Kidney glomerular epithelial cell (primary cell): ENCODE measurements around the gene GSK3B.
A peak's percentile ranks its signal among the peaks of the same experiment; 100 is the strongest.
"Not testable (repeated sequence)": the region's sequence is repeated elsewhere in the genome, so short reads cannot be mapped to it uniquely, and the experiment has no call there.

Experiments used
- DNase-seq: peaks from one replicate; lab custom pipeline; 2025; lab: John Stamatoyannopoulos, UW

The GSK3B gene

DNA sequence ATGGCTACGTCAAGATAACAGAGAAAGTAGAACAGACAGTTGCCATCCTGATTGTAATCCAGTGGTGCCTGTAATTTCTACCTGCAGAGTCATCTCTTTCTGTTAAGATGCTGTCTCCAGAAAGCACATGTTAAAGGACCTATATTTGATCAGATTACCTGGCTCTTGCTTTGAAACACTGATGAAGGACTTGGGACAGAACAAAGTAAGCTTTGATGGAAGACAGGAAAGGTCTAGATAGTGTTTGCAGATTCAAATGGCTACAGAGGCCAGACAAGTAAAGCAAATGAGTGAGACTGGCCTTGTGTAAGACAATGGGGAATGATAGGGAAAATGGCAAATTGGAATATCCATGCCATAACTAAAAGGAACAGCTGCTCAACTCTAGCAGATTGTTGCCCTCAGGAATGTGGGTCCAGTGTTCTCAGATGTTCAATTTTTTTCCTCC is 1.8 kb upstream of the GSK3B start:
- no peak for DNase-seq

DNA sequence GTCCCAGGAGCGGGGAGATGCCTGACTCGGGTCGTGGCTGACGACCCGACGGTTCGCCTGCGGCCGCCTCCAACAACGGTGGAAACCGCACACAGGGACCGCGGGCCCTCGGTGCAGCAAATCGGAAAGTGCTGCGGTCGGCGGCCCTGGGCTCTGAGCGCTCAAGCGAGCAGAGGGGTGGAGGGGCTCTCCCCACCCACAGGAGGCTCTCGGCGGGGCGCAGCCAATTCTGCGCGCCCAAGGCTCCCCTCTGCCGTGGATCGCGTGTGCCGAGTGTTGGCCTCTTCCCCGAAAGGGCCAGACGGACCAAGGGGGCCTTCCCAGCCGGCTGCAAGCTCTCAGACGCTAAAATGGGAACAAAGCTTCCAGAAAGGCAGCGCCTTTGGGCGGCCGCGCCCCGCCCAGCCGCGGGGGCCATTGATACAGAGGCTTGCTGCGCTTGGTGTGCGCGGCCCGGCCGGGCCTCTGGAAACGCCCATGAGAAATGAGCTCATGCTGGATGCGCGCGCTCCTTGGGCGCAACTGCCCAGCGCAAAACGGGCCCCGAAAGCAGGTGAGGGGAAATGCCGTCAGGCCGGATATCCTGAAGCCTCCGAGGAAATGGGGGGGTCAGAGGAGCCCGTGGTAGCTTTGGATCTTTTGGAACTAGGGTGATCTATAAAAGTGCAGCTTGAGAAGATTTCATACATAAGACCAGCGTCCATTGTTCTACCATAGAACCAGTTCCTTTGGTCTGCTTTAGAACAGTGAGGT is 1.2 kb upstream of the GSK3B start:
- peak; percentile 86 for DNase-seq

DNA sequence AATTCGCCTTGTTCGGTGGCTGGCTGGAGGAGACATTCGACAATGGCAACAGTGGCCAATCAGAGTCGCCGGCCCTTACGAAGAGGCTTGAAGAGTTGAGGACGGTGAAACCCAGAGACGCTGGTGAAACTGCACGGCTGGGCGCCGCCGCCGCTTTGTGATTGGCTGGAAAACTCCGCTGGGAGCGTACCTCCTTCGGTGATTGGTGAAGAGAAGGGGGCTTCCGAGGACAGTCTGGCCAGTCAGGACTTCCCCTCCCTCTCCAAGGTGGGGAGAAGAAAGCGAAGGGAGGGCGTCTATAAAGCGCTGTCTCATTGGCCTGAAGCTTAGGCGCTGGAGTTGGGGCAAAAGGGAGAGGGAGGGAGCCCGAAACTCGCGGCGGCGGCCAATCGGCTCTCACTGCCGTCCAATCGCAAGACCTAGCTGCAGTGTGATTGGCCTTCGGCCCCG is 554 bp upstream of the GSK3B start:
- peak; percentile 100 for DNase-seq

DNA sequence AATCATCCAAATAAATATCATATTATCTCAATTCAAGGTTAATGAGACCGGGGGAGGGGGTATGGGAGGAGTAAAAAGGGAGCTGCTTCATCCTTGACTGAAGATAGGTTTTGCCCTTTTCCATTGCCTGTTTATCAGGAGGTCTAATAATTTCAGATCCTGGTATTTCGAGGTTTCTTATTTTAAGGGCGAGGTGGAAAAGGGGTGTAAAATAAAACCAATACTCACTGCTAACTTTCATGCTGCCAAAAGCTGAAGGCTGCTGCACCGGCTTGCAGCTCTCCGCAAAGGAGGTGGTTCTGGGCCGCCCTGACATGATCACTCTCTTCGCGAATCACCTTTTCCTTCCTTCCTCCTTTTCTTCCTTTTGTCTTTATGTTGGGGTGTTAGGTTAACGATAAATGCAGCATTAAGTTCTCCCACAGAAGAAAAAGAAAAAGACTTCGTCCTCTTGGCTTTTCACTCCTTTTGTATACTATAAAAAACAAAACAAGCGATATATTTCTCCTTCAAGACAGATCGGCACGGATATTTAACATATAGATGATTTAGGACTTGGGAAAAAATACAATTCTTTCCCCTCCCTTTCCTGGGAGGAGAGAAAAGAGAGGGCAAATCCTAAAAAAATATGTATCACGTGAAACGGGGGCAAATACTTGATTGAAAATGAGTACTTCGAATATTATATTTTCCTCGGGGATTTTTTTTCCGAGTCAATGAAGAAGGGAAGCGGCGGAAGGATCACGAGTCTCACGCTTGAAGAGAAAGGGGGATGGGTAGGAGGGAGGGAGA is 932 bp downstream of the GSK3B start:
- DNase-seq = peak; percentile 25

DNA sequence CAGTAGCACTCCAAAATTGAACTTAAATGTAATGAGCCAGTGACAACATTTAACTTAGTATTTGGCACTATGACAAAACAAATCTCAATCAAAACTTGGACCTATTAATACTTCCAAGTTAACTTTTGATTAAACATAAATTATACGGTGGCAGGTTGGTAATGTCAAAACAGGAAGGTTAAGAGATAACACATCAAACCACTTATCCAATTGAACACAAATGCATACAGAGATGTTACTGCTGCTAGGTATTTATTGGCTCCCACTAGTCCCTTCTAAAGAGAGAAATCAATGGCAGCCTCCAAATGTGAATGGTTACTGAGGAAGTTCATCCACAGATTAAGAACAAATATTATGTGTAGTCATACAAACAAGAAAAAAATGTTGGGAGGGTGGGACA is 1.8 kb downstream of the GSK3B start:
- DNase-seq = no peak

DNA sequence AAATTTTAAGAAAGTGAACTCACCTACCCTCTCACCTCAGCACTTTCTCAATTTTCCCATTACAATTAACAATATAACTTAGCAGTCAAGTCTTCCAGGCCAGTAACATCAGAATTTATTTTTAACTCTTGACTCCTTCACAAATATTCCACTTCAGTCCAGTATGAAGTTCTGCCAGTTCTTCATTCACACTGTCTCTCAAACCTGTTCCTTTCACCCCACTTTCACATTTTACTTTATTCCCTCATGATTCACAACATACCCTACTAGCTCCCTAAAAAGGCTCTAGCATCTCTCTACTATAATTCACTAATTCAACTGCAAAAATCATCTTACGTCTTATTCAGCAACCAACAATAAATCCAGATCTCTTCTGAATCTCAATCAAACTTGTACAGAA is 3.8 kb downstream of the GSK3B start:
- no peak for DNase-seq

DNA sequence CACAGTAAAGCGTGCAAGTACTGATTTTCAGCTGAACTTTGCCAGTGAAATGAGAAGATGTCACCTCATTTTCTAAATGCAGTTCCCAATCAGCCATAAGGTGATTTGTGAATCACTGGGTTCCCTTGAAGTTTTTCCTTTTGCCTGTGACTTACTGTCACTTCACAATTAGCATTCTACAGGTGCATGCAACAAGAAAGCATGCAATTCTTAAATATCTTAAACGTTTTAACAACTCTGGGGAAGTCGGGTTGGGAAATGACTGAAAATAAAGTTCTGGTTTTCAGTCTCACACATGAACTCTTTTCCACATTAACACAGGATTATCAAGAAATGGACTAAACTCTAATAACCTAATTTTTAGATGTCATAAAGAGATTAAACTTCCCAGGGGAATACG is 5.2 kb downstream of the GSK3B start:
- no peak for DNase-seq

DNA sequence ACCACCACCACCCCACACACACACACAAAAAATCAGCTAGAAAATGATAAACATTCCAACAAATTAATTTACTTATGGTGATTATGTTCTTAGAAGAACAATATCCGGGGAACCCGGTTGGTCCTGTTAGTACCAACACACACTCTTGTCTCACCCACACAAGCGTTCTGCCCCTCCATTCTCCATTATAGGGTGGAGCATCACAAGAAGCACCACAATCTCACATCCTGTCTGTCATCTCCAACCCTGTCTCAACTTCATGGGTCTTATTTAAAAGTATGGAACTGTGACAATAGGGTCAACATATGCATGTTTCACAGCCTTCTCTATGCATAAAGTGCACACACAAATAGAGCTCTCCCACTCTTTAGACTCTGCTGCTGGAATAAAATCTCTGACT is 5.6 kb downstream of the GSK3B start:
- no peak for DNase-seq

DNA sequence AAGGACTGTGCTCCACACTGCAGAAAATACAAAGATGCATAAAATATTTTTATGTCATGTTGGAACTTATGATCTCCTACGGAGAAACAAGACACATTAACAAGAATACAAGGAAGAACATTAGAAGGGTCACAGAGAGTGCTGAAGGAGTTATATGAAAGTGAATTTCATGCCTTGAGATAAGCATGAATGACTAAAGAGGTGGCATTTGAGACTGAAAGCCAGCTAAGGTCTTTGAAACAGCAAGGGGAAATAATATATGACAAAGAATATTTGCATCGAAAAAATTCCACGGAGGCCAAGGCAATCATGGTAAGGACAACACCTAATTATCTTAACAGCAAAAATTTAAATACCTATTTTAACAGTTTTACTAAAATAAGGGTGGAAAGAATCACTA is 12.5 kb downstream of the GSK3B start:
- DNase-seq = no peak

DNA sequence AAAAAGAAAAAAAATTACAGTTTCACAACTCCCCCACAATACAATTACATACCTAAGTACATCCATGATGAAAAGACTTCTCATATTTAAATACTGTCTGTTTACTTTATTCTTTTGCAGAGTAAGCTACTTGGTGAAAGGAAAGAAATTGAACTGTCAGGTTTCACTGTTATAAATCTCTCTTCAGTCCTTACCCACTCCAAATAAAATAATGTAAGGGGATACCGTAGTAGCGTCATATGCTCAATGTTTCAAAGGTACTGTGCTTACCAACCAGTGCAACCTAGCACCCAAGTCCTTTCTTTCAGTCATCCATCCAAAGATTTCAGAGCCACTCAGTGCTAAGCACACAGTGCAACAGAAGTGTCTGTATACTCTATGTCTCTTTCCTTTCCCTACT is 13.4 kb downstream of the GSK3B start:
- DNase-seq = no peak

DNA sequence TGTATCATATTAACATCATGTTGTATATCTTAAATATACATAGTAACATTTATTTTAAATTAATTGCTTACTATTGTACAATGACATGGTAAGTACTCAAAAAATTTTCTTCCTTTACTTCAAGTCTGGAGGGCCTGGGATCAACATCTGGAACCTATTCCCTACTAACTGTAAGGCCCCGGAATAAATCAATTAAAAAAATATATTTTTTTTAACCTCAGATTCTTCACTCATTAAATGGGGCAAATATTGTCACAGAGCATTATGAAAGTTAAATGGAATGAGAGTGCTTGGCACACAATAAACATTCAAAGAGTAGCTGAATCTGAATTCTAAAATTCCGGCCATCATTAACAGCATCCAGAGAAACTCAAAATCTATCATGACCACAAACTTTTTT is 16.5 kb downstream of the GSK3B start:
- DNase-seq = no peak

DNA sequence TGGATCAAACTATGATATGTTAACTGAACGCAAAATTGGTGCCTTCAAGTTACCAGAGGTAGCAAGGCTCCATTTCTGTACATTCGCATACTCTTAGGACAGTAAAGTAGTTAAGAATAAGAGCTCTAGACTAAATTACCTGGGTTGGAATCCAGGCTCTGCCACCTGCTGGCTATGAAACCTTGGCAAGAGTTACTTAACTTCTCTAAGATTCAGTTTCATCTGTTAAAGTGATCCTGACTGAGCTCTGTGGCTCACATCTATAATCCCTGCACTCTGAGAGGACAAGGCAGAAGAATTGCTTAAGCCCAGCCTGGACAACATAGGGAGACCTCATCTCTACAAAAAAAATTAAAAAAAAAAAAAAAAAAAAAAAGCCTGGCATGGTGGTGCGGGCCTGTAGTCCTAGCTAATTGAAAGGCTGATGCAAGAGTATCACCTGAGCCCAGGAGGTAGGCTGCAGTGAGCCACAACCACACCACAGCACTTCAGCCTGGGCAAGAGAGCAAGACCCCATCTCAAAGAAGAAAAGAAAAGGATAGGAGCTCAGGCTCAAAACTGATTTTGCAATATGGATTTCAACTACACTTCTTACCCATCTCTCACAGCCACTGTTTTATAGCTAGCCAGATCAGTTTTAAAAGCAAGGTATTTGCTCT is 21.3 kb downstream of the GSK3B start:
- DNase-seq = no peak

DNA sequence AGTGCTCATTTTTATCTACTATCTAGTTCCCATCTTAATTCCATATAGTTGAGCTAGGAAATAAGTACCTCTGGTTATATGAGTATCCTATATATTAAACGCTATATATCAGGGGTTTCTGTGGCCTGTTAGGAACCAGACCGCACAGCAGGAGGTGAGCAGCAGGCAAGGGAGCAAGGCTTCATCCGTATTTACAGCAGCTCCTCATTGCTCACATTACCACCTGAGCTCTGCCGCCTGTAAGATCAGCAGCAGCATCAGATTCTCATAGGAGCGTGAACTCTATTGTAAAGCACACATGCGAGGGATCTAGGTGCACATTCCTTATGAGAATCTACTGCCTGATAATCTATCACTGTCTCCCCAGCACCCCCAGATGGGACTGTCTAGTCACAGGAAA is 23.0 kb downstream of the GSK3B start:
- no peak for DNase-seq

DNA sequence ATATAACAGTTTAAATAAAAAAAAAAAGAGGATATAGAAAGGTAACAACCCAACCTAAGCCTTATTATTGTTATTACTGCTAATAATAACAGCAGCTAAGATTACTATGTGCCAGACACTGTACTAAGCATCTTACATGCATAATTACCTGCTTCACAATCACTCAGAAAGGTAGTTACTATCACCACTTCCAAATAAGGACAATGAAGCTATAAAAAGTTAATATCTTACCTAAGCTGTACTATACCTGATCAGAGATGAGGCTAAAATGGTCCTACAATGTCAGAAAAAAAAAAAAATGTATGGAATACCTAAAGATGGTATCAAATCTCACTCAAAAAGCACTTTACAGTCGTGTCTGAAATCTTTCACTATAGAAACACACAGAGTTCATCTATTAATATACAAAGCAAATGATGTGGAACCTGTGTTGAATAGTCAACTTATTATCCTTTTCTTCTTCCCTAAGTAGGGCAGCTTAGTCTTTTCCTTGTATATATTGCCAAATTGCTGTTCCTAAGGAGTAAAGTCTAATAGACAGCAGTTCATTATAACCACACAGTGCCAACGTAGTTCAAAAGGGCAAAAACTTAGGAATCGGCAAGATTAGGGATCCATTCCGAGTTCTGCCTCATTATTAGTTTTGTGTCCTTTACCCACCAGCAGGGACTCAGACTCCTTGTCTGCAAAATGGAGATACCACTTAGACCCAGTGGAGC is 23.8 kb downstream of the GSK3B start:
- no peak for DNase-seq

DNA sequence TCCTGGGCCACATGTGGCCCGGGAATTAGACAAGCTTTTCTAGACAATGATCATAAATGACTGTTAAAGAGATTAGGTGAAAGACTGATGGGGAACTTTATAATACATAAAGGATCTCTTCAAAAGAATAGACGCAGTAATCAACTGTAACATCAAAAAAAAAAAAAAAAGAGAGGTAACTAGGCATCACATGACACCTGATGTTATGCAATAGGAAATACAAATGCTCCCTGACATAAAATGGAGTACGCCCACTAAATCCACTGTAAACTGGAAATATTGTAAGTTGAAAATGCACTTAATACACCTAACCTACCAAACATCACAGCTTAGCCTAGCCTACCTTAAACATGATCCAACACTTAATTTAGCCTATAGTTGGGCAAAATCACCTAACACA is 27.2 kb downstream of the GSK3B start:
- DNase-seq = no peak

DNA sequence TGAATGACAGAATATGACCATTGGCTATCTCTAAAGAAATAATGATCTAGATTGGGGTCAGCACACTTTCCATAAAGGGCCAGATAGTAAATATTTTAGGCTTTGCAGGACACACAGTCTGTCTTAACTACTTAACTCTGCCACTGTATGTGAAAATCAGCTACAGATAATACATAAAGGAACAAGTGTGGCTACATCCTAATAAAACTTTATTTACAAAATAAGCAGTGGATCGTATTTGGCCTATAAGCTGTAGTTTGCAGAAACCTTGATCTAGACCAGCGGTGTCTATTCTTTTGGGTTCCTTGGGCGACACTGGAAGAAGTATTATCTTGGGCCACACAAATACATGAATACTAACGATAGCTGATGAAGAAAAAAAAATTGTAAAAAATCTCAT is 27.6 kb downstream of the GSK3B start:
- DNase-seq = no peak

DNA sequence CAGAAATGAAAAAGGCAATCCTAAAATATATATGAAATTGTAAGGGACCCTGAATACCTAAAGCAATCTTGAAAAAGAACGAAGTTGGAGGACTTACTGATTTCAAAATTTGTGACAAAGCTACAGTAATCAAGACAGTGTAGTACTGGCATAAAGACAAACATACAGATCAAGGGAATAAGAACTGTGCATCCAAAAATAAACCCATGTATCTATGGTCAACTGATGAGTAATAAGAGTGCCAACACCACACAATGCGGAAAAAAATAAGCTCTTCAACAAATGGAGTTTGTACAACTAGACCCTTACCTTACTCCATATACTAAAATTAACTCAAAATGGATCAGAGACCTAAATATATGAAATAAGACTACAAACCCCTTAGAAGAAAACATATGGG is 29.6 kb downstream of the GSK3B start:
- no peak for DNase-seq

DNA sequence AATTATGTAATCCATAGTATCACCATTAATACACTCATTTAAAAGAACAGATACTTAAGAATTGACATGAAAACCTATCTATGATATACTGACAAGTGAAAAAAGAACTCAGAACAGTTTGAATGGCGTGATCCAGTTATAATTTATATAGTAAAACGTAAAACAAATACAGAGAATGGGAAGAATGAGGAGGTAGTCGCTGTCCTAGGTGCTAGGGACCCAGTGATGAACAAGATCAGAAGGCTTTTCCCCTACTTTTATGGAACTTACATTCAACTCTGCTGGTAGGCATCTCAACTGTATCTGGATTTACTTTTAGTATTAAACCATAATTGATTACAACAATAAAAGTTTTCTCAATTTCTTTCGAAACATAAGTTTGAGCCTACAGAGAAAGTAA is 31.8 kb downstream of the GSK3B start:
- DNase-seq = no peak

DNA sequence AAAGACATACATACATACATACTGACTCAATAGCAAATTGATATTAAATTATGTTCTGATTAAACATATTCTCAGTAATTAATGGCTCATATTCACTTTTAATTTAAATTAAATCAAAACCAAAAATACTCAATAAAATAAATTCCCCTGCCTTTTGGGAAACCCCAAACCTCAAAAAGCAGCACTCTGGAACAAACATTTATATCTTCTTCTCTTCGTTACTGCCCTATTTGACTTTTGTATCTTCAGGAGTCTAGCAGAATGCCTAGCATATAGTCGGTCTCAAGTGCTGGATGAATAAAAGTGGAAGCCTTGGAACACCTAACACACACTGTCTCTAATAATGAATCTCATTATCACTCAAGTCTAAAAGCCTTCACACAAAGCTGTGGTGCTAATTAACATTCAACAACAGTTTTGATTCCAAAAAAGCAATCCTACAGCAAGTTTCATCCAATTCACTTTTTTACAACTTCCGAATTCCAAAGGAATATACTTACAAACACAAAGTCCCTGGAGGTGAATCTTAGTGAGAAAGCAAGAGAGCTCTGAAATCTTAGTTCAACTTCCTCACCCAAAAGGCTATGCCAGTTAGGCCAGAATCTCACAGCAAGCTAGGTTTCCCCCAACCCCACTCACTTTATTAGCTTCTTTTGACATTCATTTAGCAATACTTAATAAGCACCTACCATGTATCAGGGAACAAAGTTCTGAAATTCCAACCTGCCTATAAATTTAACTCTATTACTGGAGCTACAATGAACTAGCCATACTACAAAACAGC is 35.0 kb downstream of the GSK3B start:
- DNase-seq = no peak

DNA sequence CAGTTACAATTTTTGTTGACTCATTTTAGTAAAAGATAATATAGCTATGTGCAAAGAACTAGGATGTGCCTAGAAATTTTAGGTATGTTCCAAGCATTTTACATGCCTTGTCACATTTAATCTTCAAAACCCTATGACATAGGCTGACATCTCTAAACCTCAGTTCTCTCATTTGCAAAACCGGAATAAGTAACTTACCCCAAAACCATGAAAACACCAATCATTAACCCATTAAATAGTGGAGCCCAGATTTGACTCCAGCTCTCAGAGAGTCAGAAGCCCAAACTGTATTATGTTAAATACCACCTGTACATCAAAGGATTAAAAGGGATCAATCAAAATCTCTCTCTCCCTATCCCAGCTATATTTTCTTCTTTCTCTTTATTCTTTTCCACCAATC is 36.6 kb downstream of the GSK3B start:
- DNase-seq = no peak

DNA sequence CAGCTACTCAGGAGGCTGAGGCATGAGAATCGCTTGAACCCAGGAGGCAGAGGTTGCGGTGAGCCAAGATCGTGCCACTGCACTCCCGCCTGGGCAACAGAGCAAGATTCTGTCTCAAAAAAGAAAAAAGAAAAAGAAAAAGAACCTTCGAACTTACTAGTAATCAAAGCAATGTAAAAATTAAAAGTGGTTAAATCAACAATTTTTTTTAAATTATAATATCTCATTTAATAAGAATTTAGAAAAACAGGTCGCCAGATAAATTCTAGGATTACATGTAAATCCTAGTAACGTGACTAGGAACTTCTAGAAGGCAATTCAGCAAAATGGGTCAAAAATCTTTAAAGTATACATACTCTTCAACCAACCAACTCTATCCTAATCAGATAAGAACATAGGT is 37.2 kb downstream of the GSK3B start:
- DNase-seq = no peak

DNA sequence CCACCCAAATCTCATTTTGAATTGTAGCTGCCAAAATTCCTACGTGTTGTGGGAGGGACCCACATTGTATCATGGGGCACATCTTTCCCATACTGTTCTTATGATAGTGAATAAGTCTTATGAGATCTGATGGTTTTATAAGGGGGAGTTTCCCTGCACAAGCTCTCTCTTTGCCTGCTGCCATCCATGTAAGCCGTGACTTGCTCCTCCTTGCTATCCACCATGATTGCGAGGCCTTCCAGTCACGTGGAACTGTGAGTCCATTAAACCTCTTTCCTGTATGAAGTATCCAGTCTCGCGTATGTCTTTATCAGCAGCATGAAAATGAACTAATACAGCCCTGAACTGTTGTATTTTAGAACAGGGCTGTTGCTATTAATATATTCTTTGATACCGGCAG is 40.6 kb downstream of the GSK3B start:
- not testable (repeated sequence) for DNase-seq
